B cell (primary cell): Measurements from ENCODE around the gene MAP4K4. TPM values are rescaled to one million over a fixed set of nuclear protein-coding genes. Genes with fewer than 3 reads are reported as not detected.

Experiments used
- ATAC-seq: fragments of 200-7000 bp; cut with Tn5 transposase; one replicate; pipeline ENCODE4 v1.10.0; 2021; ENCODE audit warnings: low read depth, mild to moderate bottlenecking, moderate number of reproducible peaks, moderate library complexity
- CTCF ChIA-PET: fragments of 350-600 bp; sonication (Branson Sonifier 250); formaldehyde crosslinking; loops from one replicate; lab custom pipeline; 2021; ENCODE audit warnings: antibody characterized with exemption, inconsistent platforms; lab: Charles Lee
- POLR2A ChIA-PET: fragments of 350-600 bp; sonication (Branson Sonifier 250); formaldehyde crosslinking; loops from one replicate; lab custom pipeline; 2021; ENCODE audit warnings: antibody characterized with exemption; lab: Charles Lee
- DNase-seq: peaks from one replicate; pipeline ENCODE4 v3.0.0; 2013
- H2AFZ ChIP-seq: 2 replicates; pipeline ENCODE4 v1.6.1; 2012; ENCODE audit warnings: mild to moderate bottlenecking, low read depth, low read length; ENCODE audit not compliant: insufficient read depth, poor library complexity, severe bottlenecking
- H3K27ac ChIP-seq, 2 donors: 1 replicate in 1 of 2; 2 replicates in 1 of 2; pipeline ENCODE4 v1.5.1; 2012 to 2013; ENCODE audit warnings: low read length in 2 of 2, mild to moderate bottlenecking in 2 of 2, moderate library complexity in 1 of 2
- H3K27me3 ChIP-seq, 4 experiments: fragments of 200-600 bp in 1 of 4; sonication (generic) in 1 of 4; replicated peaks in 1 of 4; 1 replicate in 2 of 4; 2 replicates in 2 of 4; pipeline versions ENCODE4 v1.6.1 to v1.7.0; 2013 to 2016; ENCODE audit warnings: low read length in 3 of 4, mild to moderate bottlenecking in 2 of 4, mixed read lengths in 1 of 4, moderate library complexity in 1 of 4; ENCODE audit not compliant: insufficient read depth in 4 of 4, control insufficient read depth in 3 of 4; ENCODE audit errors: control extremely low read depth in 1 of 4
- H3K36me3 ChIP-seq, 2 experiments: replicated peaks in 1 of 2; 1 replicate in 1 of 2; 2 replicates in 1 of 2; pipeline versions ENCODE4 v1.6.1 to v1.7.1; 2013; ENCODE audit warnings: low read length in 1 of 2; ENCODE audit not compliant: insufficient read depth in 2 of 2, control insufficient read depth in 1 of 2; ENCODE audit errors: control extremely low read depth in 1 of 2, extremely low read depth in 1 of 2
- H3K4me1 ChIP-seq, 2 donors: fragments of 200-600 bp in 1 of 2; sonication (generic) in 1 of 2; 1 replicate in 1 of 2; 2 replicates in 1 of 2; pipeline versions ENCODE4 v1.5.1 to v1.6.1; 2013 to 2017; ENCODE audit warnings: low read length in 2 of 2; ENCODE audit not compliant: control insufficient read depth in 2 of 2, insufficient read depth in 2 of 2
- H3K4me2 ChIP-seq: replicated peaks from 2 replicates; pipeline ENCODE3; 2012; ENCODE audit warnings: mild to moderate bottlenecking, low read depth, low read length; ENCODE audit not compliant: poor library complexity, severe bottlenecking
- H3K4me3 ChIP-seq, 5 experiments: fragments of 200-600 bp in 1 of 5; sonication (generic) in 1 of 5; 1 replicate in 3 of 5; 2 replicates in 2 of 5; pipeline versions ENCODE4 v1.5.1 to v1.7.0; 2011 to 2016; ENCODE audit warnings: low read length in 4 of 5, mild to moderate bottlenecking in 4 of 5, low read depth in 2 of 5, control low read depth in 1 of 5, moderate library complexity in 1 of 5; ENCODE audit not compliant: insufficient read depth in 1 of 5; ENCODE audit errors: control extremely low read depth in 1 of 5, extremely low read depth in 1 of 5
- H3K79me2 ChIP-seq: fragments of 200-600 bp; sonication (generic); one replicate; pipeline ENCODE4 v1.6.0; 2016; ENCODE audit warnings: low read length; ENCODE audit not compliant: control insufficient read depth, insufficient read depth
- H3K9ac ChIP-seq: fragments of 200-600 bp; sonication (generic); 2 replicates; pipeline ENCODE4 v1.6.1; 2017; ENCODE audit warnings: mild to moderate bottlenecking, low read length, moderate library complexity
- H3K9me3 ChIP-seq, 3 donors: one replicate each; pipeline versions ENCODE4 v1.6.1 to v1.7.1; 2013; ENCODE audit warnings: low read length in 2 of 3; ENCODE audit not compliant: control insufficient read depth in 2 of 3, insufficient read depth in 1 of 3; ENCODE audit errors: control extremely low read depth in 1 of 3
- H4K20me1 ChIP-seq: 2 replicates; pipeline ENCODE4 v1.6.0; 2012; ENCODE audit warnings: mild to moderate bottlenecking, low read length; ENCODE audit not compliant: insufficient read depth, control insufficient read depth, poor library complexity, severe bottlenecking
- H3K27ac Mint-ChIP-seq: one replicate; pipeline ENCODE4 v1.8.0; 2021; ENCODE audit warnings: mixed read lengths
- H3K27me3 Mint-ChIP-seq: one replicate; pipeline ENCODE4 v1.8.0; 2021; ENCODE audit warnings: mixed read lengths
- H3K4me1 Mint-ChIP-seq: one replicate; pipeline ENCODE4 v1.8.0; 2021; ENCODE audit warnings: mixed read lengths
- H3K4me3 Mint-ChIP-seq: one replicate; pipeline ENCODE4 v1.8.0; 2021; ENCODE audit warnings: mixed read lengths
- H3K9me3 Mint-ChIP-seq: one replicate; pipeline ENCODE4 v1.8.0; 2022; ENCODE audit warnings: mixed read lengths; ENCODE audit not compliant: insufficient read depth
- CTCF ChIP-seq: fragments of 200-600 bp; IDR thresholded peaks from one replicate; pipeline ENCODE4 v1.8.0; 2022; ENCODE audit warnings: antibody characterized with exemption, mild to moderate bottlenecking
- EZH2 ChIP-seq: IDR thresholded peaks from 2 replicates; pipeline ENCODE4 v1.6.1; 2012; ENCODE audit warnings: borderline replicate concordance, low read depth, mild to moderate bottlenecking, moderate library complexity, low read length; ENCODE audit not compliant: insufficient read depth, poor library complexity, severe bottlenecking
- WGBS: methylation state at CpG from one replicate; pipeline ENCODE4 v1.1.5; 2013; ENCODE audit warnings: missing lambda C conversion rate; ENCODE audit not compliant: insufficient coverage; 5-methylcytosine and 5-hydroxymethylcytosine counted together
- intact Hi-C: fragments of 100-400 bp; cut with micrococcal nuclease; formaldehyde crosslinking; loops from one replicate; pipeline ENCODE4 v1.10.0; 2022
- polyA plus RNA-seq: library from polyadenylated mRNA; depleted of rRNA; stranded (reverse); fragments of >200 nt; gene quantifications from 2 replicates; pipeline ENCODE4 v1.2.3, GENCODE V29; 2012
- total RNA-seq, 2 donors: library from RNA; stranded (reverse); fragments of 120-200 nt in 1 of 2; gene quantifications; 1 replicate in 1 of 2; 2 replicates in 1 of 2; pipeline versions ENCODE4 v1.2.3 to v1.2.4, GENCODE V29; 2013 to 2022

The MAP4K4 gene
- total and polyA plus RNA-seq, 2 donors (not counting 1 experiment from before 2014, with no cell fraction given) = 54.8 to 280 TPM

DNA sequence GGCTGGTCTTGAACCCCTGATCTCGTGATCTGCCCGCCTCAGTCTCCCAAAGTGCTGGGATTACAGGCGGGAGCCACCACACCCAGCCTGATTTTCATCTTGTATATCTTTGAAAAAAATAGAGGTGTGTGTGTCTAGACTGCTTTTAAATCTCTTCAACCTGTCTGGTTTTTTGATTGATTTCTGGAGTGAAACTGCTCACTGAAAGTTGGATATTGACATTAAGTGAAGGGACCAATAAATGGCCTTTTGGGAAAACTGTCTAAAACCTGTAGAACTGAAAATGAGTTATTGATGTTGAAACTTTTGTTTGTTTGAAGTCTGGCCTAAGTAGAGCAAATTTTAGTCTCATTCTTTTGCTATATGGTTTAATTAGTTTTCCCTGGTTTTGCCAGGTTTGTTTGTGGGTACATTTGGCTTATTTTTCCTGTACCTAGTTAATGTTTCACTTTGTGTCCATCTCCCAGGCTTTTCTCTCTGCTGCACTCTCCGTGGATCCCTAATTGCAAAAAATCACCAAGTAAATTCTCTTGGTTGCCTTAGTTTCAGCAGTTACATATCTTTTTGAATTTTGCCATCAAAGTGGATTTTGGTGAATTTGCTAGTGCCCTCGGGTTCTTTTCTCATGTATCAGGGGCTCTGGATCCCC, 144.3 kb downstream of the MAP4K4 start:
- no peak for ATAC-seq
- Mint-ChIP-seq H3K4me3 (no peak overlapping the region), H3K27me3 (no peaks in the 10 kb centered on the region)

More for the DNA sequence above, 144.3 kb downstream of the MAP4K4 start:
- H3K27me3 ChIP-seq = no peaks in the 10 kb centered on the region
- Mint-ChIP-seq H3K4me1 (peaks cover 11% of the 10 kb centered on the region), H3K27ac (no peak overlapping the region), H3K9me3 (no peaks in the 10 kb centered on the region)
- intact Hi-C loops = no loop called here
- peaks cover 0 to 4% of the 10 kb centered on the region in 2 donors for H3K4me1 ChIP-seq
- H4K20me1 ChIP-seq = peaks cover 55% of the 10 kb centered on the region
- no peaks in the 10 kb centered on the region for H3K9me3 ChIP-seq
- ChIA-PET CTCF (interaction anchor here (3.2 kb wide), 1 partner anchor 11 kb away, joined by 28 read pairs; no protein-coding TSS in a partner anchor), POLR2A (no interaction called here)
- no peak overlapping the region for H3K4me2 ChIP-seq
- H3K79me2 ChIP-seq = peaks cover 12% of the 10 kb centered on the region
- no peak overlapping the region for H3K4me3 ChIP-seq
- no peak overlapping the region for H3K9ac ChIP-seq
- H3K27ac ChIP-seq = no peak overlapping the region
- TF ChIP-seq EZH2 = no peak
- TF ChIP-seq CTCF = no peak
- no peak overlapping the region for H2AFZ ChIP-seq
- WGBS = no CpG with 5 or more reads among the region's 5 CpGs
- H3K36me3 ChIP-seq = peaks cover 15 to 97% of the 10 kb centered on the region in 2 experiments
- no peak for DNase-seq
